ENCODE measurements around the gene GARRE1.

DNA sequence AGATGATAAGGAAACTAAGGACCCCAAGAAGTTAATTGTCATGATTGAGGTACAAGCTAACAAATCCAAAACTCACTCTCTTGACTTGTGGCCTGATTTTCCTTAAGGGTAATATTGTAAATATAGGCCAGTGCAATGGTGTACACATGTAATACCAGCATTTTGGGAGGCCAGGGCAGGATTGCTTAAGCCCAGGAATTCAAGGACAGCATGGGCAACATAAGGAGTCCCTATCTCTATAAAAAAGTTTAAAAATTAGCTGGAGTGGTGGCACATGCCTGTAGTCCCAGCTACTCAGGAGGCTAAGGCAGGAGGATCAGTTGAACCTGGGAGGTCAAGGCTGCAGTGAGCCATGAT lies 28.7 kb upstream of the GARRE1 start:
- TF ChIP-seq, protein P1, sequence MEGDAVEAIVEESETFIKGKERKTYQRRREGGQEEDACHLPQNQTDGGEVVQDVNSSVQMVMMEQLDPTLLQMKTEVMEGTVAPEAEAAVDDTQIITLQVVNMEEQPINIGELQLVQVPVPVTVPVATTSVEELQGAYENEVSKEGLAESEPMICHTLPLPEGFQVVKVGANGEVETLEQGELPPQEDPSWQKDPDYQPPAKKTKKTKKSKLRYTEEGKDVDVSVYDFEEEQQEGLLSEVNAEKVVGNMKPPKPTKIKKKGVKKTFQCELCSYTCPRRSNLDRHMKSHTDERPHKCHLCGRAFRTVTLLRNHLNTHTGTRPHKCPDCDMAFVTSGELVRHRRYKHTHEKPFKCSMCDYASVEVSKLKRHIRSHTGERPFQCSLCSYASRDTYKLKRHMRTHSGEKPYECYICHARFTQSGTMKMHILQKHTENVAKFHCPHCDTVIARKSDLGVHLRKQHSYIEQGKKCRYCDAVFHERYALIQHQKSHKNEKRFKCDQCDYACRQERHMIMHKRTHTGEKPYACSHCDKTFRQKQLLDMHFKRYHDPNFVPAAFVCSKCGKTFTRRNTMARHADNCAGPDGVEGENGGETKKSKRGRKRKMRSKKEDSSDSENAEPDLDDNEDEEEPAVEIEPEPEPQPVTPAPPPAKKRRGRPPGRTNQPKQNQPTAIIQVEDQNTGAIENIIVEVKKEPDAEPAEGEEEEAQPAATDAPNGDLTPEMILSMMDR (IDR thresholded peaks at IDR 0.05), result no peak
- TF ChIP-seq POLR2A (IDR thresholded peaks at IDR 0.05), result no peak
